Fibroblast of upper back skin (primary cell): ENCODE data around the gene CHD6.

ENCODE experiments used
- DNase-seq: peaks from one replicate; pipeline ENCODE4 v3.0.0-alpha.2; 2013

CHD6 gene

DNA sequence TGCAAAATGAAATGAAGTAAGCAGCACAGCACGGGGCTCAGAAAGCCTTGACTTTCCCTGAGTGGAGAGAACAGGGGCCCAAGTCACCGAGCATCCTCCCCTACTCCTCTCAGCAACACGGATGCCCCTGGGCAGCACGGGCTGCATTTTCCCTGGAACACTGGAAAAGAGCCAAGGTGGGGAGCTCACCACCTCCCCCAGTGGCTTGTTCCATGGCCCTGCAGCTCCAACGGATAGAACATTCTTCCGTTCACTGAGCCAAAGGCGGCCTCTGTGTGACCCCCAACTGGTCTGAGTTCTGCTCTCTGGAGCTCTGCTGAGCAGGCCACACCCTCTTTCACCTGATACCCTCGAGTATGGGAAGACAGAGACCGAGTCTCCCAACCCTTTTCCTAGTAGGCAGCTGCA lies 230.7 kb downstream of the CHD6 start:
- DNase-seq, result no peak

DNA sequence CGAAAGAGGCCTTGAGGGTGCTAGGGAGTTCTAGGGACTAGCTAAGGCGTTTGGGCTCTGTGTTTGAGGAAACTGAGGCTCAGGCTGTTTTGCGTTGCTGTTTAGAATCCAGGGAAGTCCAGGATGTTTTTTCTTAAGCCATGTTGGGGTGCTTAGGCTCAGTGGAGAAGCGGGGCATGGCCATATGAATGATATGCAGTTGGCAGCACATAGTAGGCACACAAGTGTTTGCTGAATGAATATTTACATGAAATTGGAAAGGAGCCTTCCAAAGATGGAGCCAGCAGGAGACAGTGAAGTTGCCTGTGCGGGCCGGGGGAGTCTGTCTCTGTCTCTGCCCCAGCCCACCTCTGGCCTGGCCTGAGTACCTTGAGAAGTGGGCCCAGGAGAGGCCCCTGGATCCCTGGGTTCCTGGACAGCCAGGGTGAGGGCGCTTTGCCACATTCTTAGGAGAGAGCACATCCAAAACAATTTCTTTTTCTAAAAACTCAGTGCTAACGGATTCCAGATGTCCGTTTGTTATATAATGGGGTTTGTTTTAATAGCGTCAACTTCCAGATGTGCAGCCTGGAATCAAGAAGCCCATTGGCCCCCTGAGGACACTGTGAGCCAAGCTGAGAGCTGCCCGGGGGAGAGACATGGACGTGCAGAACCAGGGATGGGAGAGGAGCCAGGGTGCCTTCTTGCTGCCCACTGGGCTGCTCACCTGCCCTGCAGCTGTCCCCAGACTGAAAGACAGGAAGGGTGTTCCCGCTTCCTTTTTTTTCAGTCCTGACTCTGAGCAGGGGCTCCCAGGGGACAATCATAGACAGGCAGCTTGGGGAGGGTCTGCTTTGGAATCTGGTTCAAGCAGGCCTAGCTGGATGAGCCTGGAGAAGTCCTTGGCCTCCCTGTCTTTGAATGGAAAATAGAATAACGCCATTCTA lies 231.4 kb downstream of the CHD6 start:
- DNase-seq, result peak; percentile 64

DNA sequence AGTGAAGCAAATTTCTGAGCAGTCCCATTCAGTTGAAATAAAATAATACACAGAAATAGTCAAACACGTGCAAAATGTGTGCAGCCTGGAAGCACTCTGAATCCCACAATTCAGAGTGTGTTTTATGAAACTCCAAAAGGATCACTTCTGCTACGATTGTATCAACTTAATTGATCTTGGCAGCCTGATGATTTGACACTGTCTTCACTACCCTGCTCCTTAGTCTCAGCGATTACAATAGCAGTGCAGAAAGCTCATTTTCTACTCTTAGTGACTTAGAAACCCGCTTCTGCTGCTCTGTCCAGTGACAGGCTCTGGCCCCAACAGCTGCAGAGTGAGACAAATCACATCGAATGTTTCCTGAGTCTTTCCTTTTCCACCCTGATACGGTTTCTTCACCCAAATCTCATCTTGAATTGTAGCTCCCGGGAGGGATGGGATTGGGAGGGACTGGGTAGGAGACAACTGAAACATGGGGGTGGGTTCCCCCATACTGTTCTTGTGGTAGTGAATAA lies 235.3 kb downstream of the CHD6 start:
- no peak for DNase-seq

DNA sequence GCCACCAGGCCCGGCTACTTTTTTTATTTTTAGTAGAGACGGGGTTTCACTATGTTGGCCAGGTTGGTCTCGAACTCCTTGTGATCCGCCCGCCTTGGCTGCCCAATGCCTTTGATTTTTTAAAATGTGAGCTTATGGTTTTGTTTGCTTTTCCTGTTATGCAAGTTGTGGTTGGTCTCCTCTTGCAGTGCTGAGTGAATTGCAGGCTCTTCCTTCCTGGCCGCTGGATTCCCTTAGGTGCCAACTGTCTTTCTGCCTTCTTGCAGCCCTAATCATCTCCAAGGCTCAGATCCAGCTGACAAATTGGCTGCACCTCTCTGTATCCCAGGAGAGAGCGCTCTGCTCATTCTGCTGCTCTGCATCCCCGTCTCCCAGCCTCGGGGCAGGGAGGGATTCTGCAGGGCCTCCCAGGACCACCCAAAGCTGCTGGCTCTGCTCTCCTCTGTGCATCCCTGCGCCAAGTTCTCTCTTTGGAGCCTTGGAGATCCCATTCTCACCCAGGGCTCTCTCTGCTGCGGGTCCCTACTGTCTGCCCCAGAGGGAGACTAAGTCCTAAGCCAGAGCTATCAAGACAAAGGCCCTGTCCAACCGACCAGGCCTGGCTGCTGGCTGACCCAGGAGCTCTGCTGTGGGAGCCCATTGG lies 237.5 kb downstream of the CHD6 start:
- DNase-seq, result no peak

DNA sequence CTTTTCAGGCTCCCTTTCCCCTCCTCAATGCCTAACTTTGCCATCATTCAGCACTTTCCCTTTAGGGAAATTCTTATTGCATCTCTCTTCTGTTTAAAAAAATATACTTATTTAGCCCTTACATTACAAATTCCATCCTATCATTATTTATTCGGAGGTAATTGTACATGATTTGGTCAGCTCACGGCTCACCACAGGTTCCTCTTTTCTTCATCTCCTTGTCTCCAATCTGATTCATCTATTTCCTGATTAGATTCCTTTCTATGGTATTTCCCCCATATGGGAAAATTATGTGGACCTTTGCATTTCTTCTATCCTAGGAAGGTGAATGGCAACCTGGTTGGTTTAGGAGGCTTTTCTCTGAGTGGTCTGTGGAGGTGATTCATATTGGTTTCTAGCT lies 238.6 kb downstream of the CHD6 start:
- no peak for DNase-seq

DNA sequence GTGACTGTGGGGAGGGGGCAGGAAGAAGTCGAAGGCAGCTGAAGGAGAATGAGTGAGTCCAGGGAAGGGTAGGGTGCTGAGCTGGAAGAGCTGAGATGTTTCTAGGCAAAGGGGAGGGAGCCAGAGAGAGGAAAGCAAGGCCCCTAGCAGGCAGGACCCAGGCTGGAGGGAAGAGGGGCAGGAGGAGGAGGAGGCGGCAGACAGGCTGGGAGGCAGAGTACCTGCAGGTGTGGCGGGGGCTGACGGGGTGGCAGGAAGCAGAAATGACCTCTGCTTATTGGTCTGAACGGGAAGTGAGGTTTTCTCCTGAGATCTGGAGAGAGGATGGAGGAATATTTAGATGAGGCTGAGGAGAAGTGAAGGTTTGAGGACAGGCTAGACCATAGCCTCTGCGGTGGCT lies 240.9 kb downstream of the CHD6 start:
- DNase-seq, result no peak

DNA sequence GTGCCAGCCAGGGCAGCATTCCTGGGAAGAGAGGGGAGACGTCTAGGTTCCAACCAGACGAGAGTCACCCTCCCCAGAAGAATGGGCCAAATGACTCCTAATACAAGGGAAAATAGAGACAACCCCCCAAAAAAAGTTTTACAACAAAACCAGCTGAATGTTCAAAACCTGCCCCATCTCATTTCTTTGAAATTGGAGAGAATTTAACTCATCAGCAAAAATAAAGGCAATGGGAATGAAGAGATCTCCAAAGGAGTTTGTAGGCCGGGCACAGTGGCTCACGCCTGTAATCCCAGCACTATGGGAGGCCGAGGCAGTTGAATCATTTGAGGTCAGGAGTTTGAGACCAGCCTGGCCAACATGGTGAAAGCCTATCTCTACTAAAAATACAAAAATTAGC lies 241.8 kb downstream of the CHD6 start:
- DNase-seq, result no peak

DNA sequence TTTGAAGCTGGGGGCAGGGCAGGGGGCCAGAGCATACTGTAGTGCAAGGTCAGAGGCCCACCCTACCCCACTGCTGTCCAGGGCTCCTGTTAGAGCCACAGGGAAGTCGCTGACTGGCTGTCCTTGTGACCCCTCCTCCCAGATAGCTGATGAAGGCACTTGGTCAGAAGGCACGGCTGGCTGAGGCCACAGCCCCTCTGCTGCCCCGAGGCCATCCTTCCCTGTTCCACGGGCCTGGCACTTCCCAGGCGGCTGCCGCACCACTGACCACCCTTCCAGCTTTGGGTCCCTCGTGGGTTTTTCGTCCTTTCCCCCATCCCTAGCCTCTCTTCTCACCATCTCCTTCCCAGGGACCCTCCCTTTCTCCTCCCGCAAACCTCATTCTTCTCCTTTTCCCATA lies 242.3 kb downstream of the CHD6 start:
- no peak for DNase-seq

DNA sequence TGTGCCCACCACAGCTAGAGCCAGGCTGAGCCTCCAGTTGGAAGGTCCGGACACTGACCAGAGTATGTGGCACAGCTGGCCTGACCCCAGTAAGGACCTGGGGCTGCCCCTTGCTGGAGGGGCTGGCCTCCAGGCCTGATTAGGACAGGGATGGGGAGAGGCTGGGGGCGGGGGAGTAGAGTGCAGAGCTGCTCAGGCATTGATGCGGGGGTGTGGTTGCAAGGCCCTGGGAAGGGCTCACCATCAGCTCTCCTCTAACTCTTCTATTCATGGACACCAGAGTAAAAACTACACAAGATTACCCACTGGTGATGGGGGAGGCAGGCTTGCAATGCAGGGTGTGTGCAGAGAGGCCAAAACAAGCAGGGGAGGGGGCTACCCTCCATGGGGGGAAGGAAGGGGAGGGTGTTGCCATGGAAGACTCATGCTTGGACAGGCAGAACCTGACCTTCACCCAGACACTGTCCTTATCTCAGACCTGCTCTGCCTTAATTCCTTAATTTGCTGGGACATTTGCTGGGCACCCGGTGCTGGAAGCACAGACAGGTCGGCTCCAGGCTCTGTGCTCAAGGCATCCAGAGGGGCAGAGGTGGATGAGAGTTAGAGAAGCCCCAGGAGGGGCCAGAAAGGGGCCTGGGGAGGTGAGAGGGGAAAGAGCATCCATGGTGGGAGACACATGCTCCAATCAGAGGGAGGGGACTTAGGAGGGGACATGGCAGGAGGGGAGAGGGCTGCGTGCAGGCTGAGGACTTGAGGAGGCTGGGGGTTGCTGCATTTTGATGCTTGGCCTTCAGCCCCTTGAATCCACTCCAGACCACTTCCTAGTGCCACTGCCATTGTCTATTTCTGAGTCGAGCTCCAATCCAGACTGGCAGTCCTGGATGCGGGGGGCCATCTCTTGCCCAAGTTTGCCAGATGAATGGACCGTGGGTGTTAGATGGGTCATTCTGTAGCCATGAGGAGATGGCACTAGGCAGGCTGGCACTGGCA lies 244.0 kb downstream of the CHD6 start:
- DNase-seq, result no peak

DNA sequence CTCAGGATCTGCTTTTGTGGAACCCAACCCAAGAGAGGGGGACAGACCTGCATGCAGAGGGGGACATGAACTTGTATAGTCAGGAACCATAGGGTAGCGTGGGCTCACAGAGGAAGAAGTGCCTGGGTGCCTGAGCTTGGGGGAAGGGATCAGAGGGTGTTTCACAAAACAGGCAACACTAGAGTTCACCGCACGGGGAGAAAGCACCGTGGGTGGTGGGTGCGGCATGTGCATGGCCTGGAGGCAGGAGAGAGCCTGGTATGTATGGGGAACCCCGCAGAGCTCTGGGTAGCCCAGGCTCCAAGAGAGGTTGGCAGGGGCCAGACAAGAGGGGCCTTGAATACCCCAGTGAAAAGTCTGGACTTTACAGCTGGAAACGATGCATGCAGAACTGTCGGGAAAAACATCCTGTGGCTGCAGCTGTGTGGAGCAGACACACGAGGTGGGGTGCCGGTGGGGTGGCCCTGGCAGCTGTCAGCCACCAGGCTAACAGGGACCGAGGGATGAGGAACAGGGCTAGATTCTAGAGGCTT lies 244.9 kb downstream of the CHD6 start:
- DNase-seq, result no peak

DNA sequence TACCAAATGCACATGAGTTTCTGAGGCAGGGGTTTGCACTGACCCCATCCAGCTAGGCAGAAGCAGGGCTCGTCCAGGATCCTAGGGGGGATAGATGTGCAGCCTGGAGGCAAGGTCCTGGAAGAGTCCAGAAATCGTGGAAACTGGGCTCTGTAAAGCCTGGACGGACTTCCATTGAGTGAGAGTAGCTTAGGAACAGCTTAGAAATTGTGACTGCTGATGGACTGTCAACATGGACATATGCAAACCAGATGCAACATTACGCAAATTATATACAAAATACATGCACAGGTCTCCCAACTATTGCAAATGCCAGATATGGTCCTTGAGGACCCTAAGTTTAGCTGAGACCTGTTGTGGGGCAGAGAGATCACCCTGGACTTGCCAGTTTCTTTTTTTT lies 246.8 kb downstream of the CHD6 start:
- no peak for DNase-seq

DNA sequence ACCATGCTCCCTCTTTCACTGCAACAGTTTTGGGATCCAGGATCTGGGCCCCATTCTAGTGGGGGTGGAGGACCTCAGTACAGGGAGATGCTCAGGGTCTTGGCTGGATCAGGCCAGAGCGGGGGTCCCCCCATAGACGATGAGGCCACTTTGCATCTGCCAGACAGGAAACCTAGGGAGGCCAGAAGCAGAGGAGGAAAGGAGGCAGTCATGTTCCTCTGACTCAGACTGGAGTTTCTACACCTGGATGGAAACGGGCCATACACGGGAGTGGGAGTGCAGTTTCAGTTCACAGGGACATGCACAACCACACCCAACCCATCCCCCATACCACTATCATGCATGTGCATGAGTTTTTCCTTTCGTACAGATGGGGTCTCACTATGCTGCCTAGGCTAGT lies 248.0 kb downstream of the CHD6 start:
- DNase-seq, result no peak

DNA sequence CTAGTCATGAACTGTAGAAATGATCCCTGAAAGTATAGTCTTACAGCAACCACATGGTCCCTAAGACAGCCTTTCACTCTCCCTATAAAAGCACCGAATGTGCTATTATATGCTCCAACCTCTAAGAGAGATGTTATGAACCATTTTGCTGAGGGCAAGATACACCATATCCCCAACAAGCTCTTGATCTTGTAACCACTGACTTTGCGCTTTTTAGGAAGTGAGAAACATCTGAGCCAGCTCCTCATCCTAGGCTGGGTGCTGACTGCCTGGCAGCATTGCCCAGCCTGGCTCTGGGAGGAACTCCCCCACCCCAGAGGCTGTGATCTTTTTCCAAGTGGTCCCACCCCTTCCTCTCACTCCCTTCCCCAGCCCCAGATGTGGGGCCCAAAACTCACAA lies 248.5 kb downstream of the CHD6 start:
- no peak for DNase-seq

DNA sequence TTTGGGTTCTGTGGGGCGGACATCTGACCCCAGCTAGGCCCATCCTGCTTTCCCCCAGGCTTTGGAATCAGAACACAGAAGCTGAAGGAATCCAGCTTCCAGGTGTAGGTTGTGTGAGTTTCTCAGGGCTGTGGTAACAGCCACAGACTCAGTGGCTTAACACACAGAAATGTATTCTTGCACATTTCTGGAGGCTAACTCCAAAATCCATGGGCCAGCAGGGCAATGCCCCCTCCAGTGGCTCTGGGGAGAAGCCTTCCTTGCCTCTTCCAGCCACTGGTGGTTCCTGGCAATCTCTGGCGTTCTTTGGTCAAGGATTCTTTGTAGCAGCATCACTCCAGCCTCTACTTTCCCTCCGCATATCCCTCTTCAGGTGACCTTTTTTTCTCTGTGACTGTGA lies 250.2 kb downstream of the CHD6 start:
- no peak for DNase-seq

DNA sequence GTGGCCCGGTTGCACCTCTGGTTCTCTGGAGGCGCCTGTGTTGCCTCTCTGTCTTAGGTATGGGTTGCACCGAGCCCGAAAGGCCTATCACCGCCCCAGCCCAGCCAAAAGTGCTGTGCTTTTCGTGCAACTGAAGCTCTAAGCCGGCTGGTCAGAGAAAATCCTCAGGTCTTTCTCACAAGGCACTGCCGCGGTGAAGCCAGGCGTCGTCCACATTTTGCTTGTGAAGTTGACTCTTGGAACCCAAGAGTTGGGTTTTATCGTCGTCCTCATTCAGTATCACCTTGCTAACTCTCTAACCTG lies 250.8 kb downstream of the CHD6 start:
- DNase-seq, result no peak

DNA sequence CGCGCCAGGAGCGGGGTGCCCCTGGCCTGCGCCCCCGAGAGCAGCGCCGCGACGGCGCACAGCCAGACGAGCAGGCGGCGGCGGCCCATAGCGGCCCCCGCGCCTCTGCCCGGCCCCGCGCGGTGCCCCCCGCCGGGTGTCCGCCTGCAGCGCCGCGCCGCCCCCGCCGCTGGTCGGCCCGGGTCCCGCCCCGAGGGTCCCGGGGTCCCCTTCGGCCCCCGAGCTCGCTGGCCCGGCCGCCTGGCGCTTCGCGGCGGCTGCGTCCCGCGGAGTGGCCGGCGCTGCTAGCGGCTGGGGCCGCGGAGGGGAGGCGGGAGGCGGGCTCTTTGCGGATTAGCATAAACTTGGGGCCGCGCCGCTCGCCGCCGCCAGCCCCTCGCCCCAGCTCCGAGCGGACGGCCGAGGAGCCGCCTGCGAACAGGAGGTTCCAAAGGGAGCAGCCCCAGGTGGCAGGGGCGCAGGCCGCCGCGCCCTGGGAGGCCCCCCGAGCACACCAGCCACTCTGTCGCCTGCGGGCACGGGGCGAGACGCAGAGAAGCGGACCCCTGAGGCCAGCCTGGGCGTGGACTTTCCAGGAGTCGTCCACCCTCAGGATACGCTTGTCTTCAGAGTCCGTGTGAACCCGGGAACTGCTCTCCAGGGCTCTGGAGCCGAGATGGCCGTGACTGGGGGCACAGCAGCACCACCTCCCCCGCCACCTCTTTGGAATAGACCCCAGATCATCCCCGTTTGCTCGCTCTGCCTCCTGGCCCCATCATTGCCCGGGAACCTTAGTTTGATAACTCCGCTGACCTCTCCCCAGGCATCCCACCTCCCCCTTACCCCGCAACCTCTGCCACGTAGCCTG lies 251.4 kb downstream of the CHD6 start, which contains the start of gene EMILIN3:
Gene EMILIN3 (minus strand): TSS at position 273 of the 847 bp plus-strand sequence. CDS start 184 bp downstream, at position 89.
- no peak for DNase-seq

DNA sequence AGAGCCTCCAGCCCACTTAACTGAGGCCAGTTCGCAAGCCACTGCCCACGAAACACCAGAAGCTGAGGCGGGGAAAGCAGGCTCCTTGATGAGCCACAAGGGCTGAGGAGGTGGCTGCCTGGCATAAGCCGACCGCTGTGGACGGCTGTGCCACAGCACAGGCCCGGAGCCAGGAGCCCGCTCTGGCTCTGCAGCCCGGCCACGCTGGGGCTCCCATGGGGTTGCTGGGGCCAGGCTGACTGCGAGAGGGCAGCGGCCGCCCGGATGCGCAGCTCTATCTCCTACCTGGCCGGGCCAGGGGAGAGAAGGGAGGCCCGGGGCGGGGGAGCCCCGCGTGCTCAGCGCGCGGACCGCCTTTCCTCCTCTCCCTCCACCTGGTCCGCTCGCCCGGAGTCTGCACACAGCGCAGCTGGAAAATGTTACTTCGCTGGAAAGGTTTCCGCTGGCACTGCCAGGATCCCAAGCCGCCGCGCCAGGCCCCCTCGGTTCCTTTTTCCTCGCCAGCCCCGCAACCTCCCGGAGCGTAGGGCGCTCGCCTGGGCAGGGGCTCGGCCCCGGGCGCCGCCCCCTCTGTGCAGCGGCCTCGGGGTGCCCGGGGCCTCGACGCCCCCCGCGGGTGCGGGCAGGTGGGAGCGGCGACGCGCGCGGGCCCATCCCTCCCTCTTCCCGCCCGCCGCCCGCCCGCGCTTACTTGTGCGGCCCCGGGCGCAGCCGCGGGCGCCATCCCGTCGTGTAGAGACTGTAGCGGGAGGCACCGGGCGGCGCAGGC lies 252.2 kb downstream of the CHD6 start:
- DNase-seq, result no peak

DNA sequence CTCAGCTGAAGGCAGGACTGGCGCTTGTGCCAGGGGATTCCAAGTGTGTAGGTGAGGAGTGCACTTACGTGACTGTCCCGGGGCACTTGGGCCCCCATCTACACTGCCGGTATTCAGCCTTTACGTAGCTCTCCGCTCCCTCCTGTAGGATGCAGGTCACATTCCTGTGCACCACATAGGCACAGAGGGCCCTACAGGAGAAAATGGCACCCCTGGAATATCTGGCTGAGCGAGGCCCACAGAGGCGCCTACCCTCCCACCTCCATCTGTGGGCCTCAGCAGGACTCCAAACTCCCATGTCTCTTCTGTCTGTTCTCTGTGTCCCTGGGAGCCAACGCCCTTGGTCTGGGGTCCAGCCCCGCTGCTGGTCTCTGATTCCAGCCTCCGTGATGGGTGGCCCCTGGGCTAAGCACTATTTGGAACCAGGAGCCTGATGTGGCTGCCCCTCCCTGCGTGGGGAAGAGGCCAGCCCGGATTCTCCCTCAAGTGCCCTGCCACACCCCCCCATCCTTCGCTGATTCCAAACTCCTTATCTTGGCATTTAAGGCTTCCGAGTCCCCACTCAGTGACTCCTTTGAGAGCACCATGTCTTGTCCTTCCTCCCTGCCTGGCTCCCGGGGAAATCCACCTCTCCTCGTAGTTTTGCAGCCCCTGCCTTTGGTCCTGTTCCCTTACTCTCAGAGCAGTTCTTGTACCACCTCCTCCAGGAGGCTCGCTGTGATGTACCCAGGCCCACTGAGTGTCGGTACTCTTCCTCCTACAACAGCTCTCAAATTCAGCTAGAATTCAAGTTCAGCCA lies 253.0 kb downstream of the CHD6 start:
- DNase-seq, result no peak

DNA sequence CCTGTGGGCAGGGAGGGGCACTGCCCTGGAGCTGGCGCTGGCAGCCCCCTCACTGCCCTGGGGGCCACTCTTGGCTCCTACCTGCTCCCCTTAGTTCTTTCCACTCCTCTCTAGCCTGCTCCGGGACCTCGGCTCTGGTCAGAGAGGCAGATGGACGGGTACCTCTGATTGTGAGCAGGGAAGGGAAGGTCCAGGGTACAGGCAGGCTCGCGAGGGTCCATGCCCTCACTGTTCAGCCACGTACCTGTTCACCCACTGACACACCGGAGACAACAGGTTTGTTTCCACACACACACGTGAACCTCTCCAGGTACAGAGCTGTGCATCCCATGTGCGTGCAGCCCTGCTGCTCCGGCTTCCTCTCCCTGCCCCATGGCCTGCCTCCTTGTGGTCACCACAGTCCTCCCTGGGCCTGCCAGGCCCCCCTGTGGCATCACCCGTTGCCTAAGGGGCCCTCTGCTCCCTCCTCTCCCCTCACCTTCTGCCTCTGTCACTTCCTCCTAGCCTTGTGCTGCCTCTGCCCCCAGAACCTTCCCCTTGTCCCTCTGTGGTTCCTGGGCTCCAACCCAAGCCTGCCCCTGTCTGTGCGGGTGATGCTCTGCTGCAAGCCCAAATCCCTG lies 253.8 kb downstream of the CHD6 start:
- no peak for DNase-seq

DNA sequence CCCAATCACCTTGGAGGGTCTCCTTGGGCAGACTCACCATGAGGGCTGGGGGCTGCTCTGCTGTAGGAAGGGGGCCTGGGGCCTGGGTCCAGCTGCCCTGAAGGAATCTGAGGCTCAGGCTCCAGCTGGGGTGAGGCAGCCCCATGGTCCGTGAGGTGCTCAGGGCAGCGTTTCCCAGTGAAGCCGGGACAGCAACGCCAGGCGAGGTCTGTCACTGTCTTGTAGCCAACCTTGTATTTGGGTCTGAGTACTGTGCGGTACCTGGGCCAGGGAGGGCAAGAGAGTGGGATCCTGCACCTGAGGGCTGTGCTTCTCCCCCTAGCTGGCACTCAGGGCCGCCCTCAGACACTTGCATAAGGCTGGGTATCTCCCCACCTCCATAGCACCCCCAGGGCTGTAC lies 254.6 kb downstream of the CHD6 start:
- DNase-seq, result no peak
